HCT116 (cell line): ENCODE measurements around the gene PRODH. TPM values are rescaled to one million over a fixed set of nuclear protein-coding genes. Genes with fewer than 3 reads are reported as not detected.
"Not testable (repeated sequence)": the region's sequence is repeated elsewhere in the genome, so short reads cannot be mapped to it uniquely, and the experiment has no call there.

Source experiments
- ATAC-seq: fragments of 200-7000 bp; cut with Tn5 transposase; 2 replicates; pipeline ENCODE4 v1.9.1; 2020; ENCODE audit warnings: mild to moderate bottlenecking, moderate library complexity
- BruUV-seq: library from RNA; stranded (reverse); fragments of 400-500 nt; replicated peaks from 2 replicates; lab custom pipeline; 2021; lab: Mats Ljungman, UMichigan
- CTCF ChIA-PET: fragments of 300-600 bp; sonication (Branson Sonifier 250); formaldehyde crosslinking; loops from one replicate; lab custom pipeline; 2021; ENCODE audit warnings: antibody characterized with exemption; lab: Charles Lee
- POLR2A ChIA-PET: fragments of 300-600, 350-600 bp; sonication (Branson Sonifier 250); formaldehyde crosslinking; loops from one replicate; lab custom pipeline; 2021; ENCODE audit warnings: antibody characterized with exemption; lab: Charles Lee
- RAD21 ChIA-PET, 2 experiments: fragments of 300-600 bp; sonication (Branson Sonifier 250); formaldehyde crosslinking; loops; one replicate each; lab custom pipeline; 2023; ENCODE audit warnings: low total read pairs in 2 of 2; ENCODE audit not compliant: uncharacterized antibody in 2 of 2, unreplicated experiment in 2 of 2, low non-redundant PET in 1 of 2; lab: Charles Lee
- DNase-seq: peaks from one replicate; pipeline ENCODE4 v3.0.0-alpha.2; 2010; ENCODE audit warnings: low read depth, low spot score
- H2AFZ ChIP-seq: fragments of 200-600 bp; shearing (Covaris generic), sonication (generic); 2 replicates; pipeline ENCODE4 v1.6.1; 2017; ENCODE audit warnings: low read depth, mixed run types, mixed read lengths, antibody characterized with exemption, low read length; ENCODE audit not compliant: poor library complexity, severe bottlenecking
- H3K27ac ChIP-seq: 2 replicates; pipeline ENCODE4 v1.5.1; 2012; ENCODE audit warnings: low read depth, low read length
- H3K27me3 ChIP-seq: fragments of 200-600 bp; sonication (generic); 2 replicates; pipeline ENCODE4 v1.6.1; 2016; ENCODE audit warnings: mixed run types, low read length, mixed read lengths; ENCODE audit not compliant: insufficient read depth
- H3K36me3 ChIP-seq, 2 experiments: fragments of 200-500 bp in 1 of 2; fragments of 200-600 bp in 1 of 2; sonication (Bioruptor generic) in 1 of 2; sonication (generic) in 1 of 2; 2 replicates each; pipeline versions ENCODE4 v1.5.1 to v1.6.1; 2014 to 2016; ENCODE audit warnings: low read length in 2 of 2, inconsistent platforms in 1 of 2, mixed read lengths in 1 of 2, mixed run types in 1 of 2; ENCODE audit not compliant: insufficient read depth in 2 of 2, control insufficient read depth in 1 of 2
- H3K4me1 ChIP-seq, 2 experiments: fragments of 200-600 bp in 1 of 2; sonication (generic) in 1 of 2; 2 replicates each; pipeline versions ENCODE4 v1.5.1 to v1.6.1; 2012 to 2017; ENCODE audit warnings: low read length in 2 of 2, inconsistent platforms in 1 of 2, mild to moderate bottlenecking in 1 of 2, mixed read lengths in 1 of 2, mixed run types in 1 of 2, moderate library complexity in 1 of 2; ENCODE audit not compliant: insufficient read depth in 2 of 2, control insufficient read depth in 1 of 2
- H3K4me2 ChIP-seq: fragments of 200-600 bp; sonication (generic); 2 replicates; pipeline ENCODE4 v1.6.1; 2017; ENCODE audit warnings: mixed run types, low read length, mixed read lengths
- H3K4me3 ChIP-seq, 2 experiments: fragments of 200-600 bp in 1 of 2; sonication (generic) in 1 of 2; replicated peaks in 1 of 2; 2 replicates each; pipeline ENCODE4 v1.5.1; 2011 to 2016; ENCODE audit warnings: low read length in 2 of 2, control low read depth in 1 of 2, low read depth in 1 of 2, mild to moderate bottlenecking in 1 of 2, mixed read lengths in 1 of 2, mixed run types in 1 of 2
- H3K79me2 ChIP-seq: fragments of 200-600 bp; sonication (generic); 2 replicates; pipeline ENCODE4 v1.6.1; 2017; ENCODE audit warnings: mild to moderate bottlenecking, mixed run types, low read length, moderate library complexity, mixed read lengths; ENCODE audit not compliant: insufficient read depth
- H3K9ac ChIP-seq: fragments of 200-600 bp; sonication (generic); 2 replicates; pipeline ENCODE4 v1.6.1; 2016; ENCODE audit warnings: low read length, mixed read lengths
- H3K9me2 ChIP-seq: fragments of 200-600 bp; sonication (generic), shearing (Covaris generic); 2 replicates; pipeline ENCODE4 v1.6.1; 2017; ENCODE audit warnings: mixed run types, mild to moderate bottlenecking, moderate library complexity; ENCODE audit not compliant: insufficient read depth
- H3K9me3 ChIP-seq, 2 experiments: fragments of 200-500 bp in 1 of 2; fragments of 200-600 bp in 1 of 2; sonication (Bioruptor generic) in 1 of 2; sonication (generic) in 1 of 2; 2 replicates each; pipeline ENCODE4 v1.6.1; 2014 to 2017; ENCODE audit warnings: low read length in 2 of 2, mixed read lengths in 2 of 2, inconsistent platforms in 1 of 2, low read depth in 1 of 2, mild to moderate bottlenecking in 1 of 2, mixed run types in 1 of 2, moderate library complexity in 1 of 2; ENCODE audit not compliant: control insufficient read depth in 1 of 2, insufficient read depth in 1 of 2
- H4K20me1 ChIP-seq: fragments of 200-600 bp; sonication (generic), shearing (Covaris generic); 2 replicates; pipeline ENCODE4 v1.6.1; 2017; ENCODE audit warnings: mixed run types, mild to moderate bottlenecking, moderate library complexity; ENCODE audit not compliant: insufficient read depth
- ATF3 ChIP-seq: IDR thresholded peaks from 2 replicates; pipeline ENCODE4 v1.6.1; 2012
- CBX3 ChIP-seq: IDR thresholded peaks from 2 replicates; pipeline ENCODE4 v1.6.1; 2012; ENCODE audit warnings: low read depth
- EZH2 ChIP-seq: fragments of 200-600 bp; sonication (generic); IDR thresholded peaks from 2 replicates; pipeline ENCODE4 v1.6.1; 2017; ENCODE audit warnings: antibody characterized with exemption, mixed run types
- EZH2phosphoT487 ChIP-seq: fragments of 200-600 bp; IDR thresholded peaks from 2 replicates; pipeline ENCODE4 v1.6.1; 2018; ENCODE audit warnings: antibody characterized with exemption, borderline replicate concordance
- FOSL1 ChIP-seq: IDR thresholded peaks from 2 replicates; pipeline ENCODE4 v1.6.1; 2012; ENCODE audit warnings: low read depth
- POLR2AphosphoS5 ChIP-seq: IDR thresholded peaks from 2 replicates; pipeline ENCODE4 v1.6.1; 2011; ENCODE audit warnings: mild to moderate bottlenecking, low read depth, low read length, moderate library complexity
- SIN3A ChIP-seq: IDR thresholded peaks from 2 replicates; pipeline ENCODE4 v1.6.1; 2012; ENCODE audit warnings: low read depth
- SRF ChIP-seq: IDR thresholded peaks from 2 replicates; pipeline ENCODE4 v1.6.1; 2012; ENCODE audit warnings: low read depth
- YY1 ChIP-seq: IDR thresholded peaks from 2 replicates; pipeline ENCODE4 v1.6.1; 2011; ENCODE audit warnings: low read length, low read depth, moderate library complexity, mild to moderate bottlenecking; ENCODE audit not compliant: insufficient replicate concordance; ENCODE audit errors: extremely low read depth
- ZFX ChIP-seq: fragments of 450-650 bp; IDR thresholded peaks from 2 replicates; pipeline ENCODE4 v1.6.1; 2017
- intact Hi-C: fragments of 100-400 bp; cut with micrococcal nuclease; formaldehyde crosslinking; loops from 2 replicates; pipeline ENCODE4 v1.10.0; 2022
- total RNA-seq: library from RNA; stranded (reverse); gene quantifications from one replicate; pipeline ENCODE4 v1.2.1, GENCODE V29; 2021; ENCODE audit not compliant: unreplicated experiment
- TF ChIP-seq, protein P1 (sequence below): IDR thresholded peaks from 2 replicates; pipeline ENCODE4 v1.6.1; 2012

PRODH gene
- total RNA-seq, 1 experiment from 2014 or later, result 3.2 TPM

- H3K4me1 ChIP-seq, CTCF ChIA-PET, H3K9me3 ChIP-seq, H2AFZ ChIP-seq, H4K20me1 ChIP-seq, H3K27me3 ChIP-seq, H3K4me2 ChIP-seq, H3K9ac ChIP-seq, POLR2A ChIA-PET, H3K36me3 ChIP-seq, H3K4me3 ChIP-seq, RAD21 ChIA-PET, H3K9me2 ChIP-seq, H3K79me2 ChIP-seq, intact Hi-C loops, DNase-seq, H3K27ac ChIP-seq, BruUV-seq, ATAC-seq: not testable (repeated sequence)
Measured at GRCh38 chr22:18964051-18964450, 28.0 kb upstream of the PRODH start.

DNA sequence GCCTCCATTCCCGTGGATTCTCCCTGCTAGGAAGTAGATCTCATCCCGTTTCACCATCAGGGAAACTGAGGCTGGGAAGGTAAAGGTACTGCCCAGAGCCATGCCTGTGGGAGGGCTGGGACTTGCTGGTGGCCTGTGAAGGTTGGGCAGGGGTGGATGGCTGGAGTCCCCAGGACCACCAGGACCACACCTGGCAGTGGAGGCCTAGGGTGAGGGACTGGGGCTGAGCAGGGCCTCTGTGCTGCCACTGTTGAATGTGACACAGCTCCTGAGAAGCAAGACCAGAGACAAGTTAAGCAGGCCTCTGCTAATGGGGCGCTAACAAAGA, 26.2 kb upstream of the PRODH start:
- Histone ChIP-seq H3K9ac (no peak overlapping the region), H3K4me3 (no peak overlapping the region), H3K27me3 (no peaks in the 10 kb centered on the region)
- BruUV-seq, result no TSS peak
- CTCF ChIA-PET, result no interaction called here
- TF ChIP-seq ZFX, result no peak
- TF ChIP-seq EZH2, result no peak
- no peak for TF ChIP-seq EZH2phosphoT487
- TF ChIP-seq YY1, result no peak
- TF ChIP-seq FOSL1, result no peak
- TF ChIP-seq SRF, result no peak
- TF ChIP-seq ATF3, result no peak
- TF ChIP-seq SIN3A, result no peak
- TF ChIP-seq, protein P1, sequence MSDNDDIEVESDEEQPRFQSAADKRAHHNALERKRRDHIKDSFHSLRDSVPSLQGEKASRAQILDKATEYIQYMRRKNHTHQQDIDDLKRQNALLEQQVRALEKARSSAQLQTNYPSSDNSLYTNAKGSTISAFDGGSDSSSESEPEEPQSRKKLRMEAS, result no peak
- TF ChIP-seq POLR2AphosphoS5, result no peak
- no peak for TF ChIP-seq CBX3
- TF ChIP-seq, all 23 proteins: peak for 0
- Histone ChIP-seq H3K4me2 (no peak overlapping the region), H4K20me1 (no peaks in the 10 kb centered on the region), H3K27ac (no peak overlapping the region), H3K9me3 (no peaks in the 10 kb centered on the region), H3K4me1 (no peaks in the 10 kb centered on the region), H2AFZ (no peak overlapping the region), H3K36me3 (no peaks in the 10 kb centered on the region), H3K9me2 (no peaks in the 10 kb centered on the region), H3K79me2 (no peaks in the 10 kb centered on the region)
- intact Hi-C loops, result no loop called here
- POLR2A ChIA-PET, result no interaction called here
- RAD21 ChIA-PET, result no interaction called here
- no peak for DNase-seq
- no peak for ATAC-seq

DNA sequence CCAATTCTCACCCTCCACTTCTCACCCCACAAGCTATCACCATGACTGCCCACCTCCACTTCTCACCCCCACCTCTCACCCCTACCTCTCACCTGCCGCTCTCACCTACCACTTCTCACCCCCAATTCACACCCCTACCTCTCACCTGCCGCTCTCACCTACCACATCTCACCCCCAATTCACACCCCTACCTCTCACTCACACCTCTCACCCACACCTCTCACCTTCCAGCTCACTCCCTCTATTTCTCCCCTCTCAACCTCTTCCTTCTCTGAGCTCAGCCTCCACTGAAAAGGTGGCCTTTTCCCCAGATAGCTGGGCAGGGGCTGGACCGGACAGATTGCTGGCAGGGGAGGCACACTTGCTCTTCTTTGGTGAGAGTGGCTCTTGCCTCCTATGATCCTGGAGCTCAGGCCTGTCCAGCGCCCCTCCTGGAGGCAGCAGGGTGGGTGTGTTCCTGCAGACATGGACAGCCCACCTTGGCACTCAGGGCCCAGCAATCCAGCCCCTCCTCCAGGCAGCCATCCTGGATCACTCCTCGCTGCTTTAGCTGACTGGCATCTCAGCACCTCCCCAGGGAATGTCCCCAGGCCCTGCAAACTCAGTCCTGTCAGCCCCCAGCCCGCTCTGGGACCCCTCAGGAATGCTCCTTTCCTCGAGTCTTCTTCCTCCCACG, 25.7 kb upstream of the PRODH start:
- H3K79me2 ChIP-seq, H3K4me3 ChIP-seq, RAD21 ChIA-PET, H3K27ac ChIP-seq, H3K4me2 ChIP-seq, H3K36me3 ChIP-seq, H3K9me3 ChIP-seq, H3K27me3 ChIP-seq, CTCF ChIA-PET, DNase-seq, intact Hi-C loops, H2AFZ ChIP-seq, H3K9me2 ChIP-seq, H4K20me1 ChIP-seq, ATAC-seq, BruUV-seq, POLR2A ChIA-PET, H3K9ac ChIP-seq, H3K4me1 ChIP-seq: not testable (repeated sequence)
